ENCODE data around the gene SRRM4. TPM values are rescaled to one million over a fixed set of nuclear protein-coding genes. Genes with fewer than 3 reads are reported as not detected.
"Not testable (repeated sequence)": the region's sequence is repeated elsewhere in the genome, so short reads cannot be mapped to it uniquely, and the experiment has no call there.

Gene SRRM4
- not detected for total RNA-seq

DNA sequence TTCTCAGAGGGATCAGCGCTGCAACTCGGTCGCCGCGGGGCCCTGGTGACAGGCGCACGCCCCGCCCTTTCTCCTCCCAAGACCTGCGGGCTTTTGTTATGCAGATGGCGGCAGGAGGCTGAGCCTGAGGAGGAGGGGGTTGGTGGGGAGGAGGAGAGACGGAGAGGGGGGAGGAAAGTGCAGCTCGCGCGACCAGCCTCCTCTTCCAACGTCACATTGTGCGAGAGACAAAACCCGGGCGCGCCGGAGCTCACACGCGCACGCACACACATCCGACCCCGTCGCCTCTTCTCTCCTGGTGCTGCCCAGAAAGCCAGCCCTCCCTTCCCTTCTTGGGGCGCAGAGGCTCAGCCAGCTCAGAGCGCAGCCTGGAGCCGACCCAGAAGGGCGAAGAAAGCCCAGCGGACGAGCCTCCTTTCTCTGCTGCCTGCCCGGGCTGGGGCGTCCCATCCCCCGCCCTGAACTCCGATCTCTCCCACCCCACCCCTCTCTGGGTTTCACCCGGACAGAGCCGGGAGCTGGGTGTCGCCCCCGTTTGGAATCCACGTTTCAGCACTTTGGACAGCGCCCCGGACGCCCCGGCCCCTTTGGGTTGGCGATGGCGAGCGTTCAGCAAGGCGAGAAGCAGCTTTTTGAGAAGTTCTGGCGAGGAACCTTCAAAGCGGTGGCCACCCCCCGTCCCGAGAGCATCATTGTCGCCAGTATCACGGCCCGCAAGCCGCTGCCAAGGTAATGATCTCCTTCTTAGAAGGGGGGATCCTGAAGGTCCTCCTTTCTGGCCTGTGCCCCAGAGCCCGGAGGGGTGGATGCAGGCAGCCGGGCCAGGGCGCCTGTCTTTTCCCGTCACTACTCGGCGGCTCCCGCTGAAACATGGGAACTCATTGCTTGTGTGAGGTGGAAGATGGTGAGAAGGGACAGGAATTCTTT, at the start of gene SRRM4:
TSS of gene SRRM4 (plus strand) at position 257 of the 927 bp plus-strand sequence. CDS start at position 599, 342 bp downstream.
- ATAC-seq (no peak), DNase-seq (ENCODE audit: low spot score) (no peak)

- DNase-seq (ENCODE audit: low spot score) (no peak), ATAC-seq (no peak)
Observed at GRCh38 chr12:118946256-118946655, 35.1 kb upstream of the SRRM4 start.

GRCh38 chr12:118958520-118958919, 22.8 kb upstream of the SRRM4 start:
- DNase-seq (ENCODE audit: low spot score): no peak
- no peak for ATAC-seq

- DNase-seq (ENCODE audit: low spot score): no peak
- no peak for ATAC-seq
Observed at GRCh38 chr12:118959348-118959747, 22.0 kb upstream of the SRRM4 start.

DNA sequence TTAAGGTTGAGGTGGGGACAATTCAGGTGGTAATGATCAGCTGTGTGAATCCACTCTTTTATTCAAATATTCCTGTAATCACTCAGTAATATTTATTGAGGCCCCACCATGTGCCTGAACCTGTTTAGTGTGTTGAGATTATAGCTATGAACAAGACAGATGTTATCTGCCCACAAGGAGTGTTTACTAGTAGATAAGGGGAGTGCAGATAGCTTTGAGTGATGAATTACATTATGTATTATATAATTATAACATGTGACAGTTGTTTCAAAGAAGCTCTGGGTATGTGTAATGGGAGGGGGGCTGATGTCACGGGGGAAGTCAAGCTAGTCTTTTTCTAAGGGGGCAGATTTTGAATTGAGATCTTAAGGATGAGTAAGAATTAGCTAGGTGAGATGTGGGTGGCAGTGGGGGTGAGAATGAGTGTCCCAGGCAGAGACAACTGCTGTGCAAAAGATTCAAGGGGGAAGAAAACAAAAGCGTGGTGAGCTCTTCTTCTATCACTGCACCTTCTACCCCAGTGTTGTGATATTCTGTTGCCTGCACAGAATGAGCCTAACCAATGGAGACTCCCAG, 21.3 kb upstream of the SRRM4 start:
- DNase-seq (ENCODE audit: low spot score) (no peak), ATAC-seq (no peak)

DNA sequence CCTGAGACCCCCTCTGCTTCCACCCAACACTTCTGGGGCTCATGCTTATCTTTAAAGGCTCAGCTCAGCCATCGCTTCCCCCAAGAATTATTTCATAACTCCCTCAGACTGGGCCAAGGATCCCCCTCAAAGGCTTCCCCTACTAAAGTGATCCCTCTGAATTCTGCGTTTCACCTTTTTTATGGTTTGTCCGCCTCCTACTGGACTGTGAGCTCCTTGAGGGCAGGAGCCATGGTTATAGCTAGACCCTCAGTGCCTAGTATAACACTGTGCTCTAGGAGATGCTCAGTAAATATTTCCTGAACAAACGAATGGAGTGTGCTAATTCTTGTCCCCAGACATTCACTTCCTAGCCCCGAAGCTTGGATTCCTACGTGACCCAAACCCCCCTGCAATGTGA, 20.5 kb upstream of the SRRM4 start:
- no peak for DNase-seq (ENCODE audit: low spot score)
- ATAC-seq: no peak

DNA sequence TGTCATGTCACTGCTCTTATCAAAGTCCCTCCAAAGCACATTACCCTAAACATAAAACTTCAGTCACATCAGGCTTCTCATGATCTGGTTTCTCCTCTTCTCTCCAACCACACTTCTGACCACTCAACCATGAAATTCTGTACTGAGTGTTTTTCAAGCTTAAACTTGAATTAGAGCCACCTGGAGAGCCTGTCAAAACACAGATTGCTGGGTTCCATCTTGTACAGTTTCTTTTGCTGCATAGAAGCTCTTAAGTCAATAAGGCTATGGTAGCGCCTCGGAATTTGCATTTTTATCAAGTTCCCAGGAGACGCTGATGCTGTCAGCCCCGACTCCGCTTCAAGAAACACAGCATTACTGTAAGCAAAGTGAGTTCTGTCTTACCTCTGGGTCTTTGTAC, 16.4 kb upstream of the SRRM4 start:
- no peak for DNase-seq (ENCODE audit: low spot score)
- ATAC-seq: no peak

GRCh38 chr12:118970856-118971255, 10.5 kb upstream of the SRRM4 start:
- ATAC-seq: no peak
- no peak for DNase-seq (ENCODE audit: low spot score)

DNA sequence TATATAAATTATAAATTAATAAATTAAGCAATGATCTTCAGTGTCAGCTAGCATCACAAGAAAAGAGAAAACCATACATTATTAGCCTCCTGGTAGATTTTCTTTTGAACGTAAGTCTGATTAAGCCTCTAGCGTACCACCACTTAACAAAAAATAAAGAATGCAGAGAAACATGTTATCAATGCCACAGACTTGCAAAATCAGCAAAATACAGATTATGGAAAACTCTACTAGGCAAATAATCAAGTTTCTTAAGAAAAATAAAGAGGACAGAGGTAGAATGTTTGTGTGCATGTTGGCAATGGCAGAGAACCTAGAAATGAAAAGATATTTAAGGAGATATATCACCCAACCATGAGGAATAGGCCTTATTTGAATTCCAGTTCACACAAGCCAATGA, 8.4 kb upstream of the SRRM4 start:
- ATAC-seq (no peak), DNase-seq (ENCODE audit: low spot score) (no peak)

DNA sequence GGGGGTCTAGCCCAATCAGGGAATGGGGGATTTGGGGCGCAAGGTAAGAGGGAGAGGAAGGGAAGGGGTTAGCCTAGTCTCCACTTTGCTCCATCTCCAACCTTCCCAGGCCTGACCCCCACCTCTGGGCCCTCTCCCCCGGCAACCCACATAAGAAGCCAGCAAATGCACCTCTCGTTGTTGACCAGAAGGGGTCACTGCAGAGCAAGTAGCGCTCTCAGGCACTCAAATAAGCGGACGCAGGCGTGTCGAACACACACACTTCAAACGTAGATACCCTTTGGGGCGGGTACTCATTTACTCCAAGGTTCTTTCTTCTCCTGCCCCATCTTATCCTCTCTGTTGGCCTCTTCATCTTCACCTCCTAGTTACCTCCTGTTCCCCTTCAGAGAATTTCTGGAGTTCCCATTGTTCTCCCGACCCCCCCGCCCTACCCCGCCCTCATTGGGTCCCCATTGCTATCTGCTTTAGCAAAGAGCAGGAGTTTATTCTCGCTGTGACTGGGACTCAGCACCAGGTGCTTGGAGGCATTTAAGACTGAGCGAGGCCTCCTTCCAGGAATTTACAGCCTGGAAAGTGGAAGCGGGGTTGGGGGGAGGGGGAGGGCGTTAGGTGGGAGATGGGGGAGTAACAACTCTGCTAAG, 1.5 kb upstream of the SRRM4 start:
- ATAC-seq: peak; percentile 94

DNA sequence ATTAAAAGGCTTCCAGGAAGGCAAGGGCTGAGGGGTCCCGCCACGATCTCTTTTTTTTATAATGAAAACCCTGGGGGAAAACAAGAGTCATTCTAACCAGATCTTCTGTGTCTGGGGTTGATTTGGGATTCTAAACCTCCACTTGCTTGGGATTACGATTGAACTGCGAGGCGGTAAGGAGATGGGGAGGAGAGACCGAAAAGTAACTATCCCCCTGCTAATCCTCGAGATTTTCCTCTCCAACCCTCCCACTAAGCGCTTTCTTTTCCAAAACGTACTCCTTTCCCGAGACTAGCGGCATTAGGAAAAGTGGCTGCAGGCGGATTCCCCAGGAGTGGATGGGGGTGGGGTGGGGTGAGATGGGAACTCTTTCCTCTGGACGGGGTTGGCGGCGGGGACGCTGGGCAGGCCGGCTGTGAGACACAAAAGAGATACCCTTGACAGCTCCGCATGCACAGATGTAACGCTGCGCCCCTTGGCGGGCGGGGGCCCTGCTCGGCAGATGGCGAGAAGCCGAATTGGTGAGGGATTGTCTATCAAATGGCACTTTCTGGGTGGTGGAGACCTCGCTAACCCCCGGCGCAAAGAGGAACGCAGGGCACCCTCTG, 830 bp upstream of the SRRM4 start:
- ATAC-seq (no peak), DNase-seq (ENCODE audit: low spot score) (no peak)

More for the DNA sequence above, 1.5 kb upstream of the SRRM4 start:
- peak; percentile 57 for DNase-seq (ENCODE audit: low spot score)

DNA sequence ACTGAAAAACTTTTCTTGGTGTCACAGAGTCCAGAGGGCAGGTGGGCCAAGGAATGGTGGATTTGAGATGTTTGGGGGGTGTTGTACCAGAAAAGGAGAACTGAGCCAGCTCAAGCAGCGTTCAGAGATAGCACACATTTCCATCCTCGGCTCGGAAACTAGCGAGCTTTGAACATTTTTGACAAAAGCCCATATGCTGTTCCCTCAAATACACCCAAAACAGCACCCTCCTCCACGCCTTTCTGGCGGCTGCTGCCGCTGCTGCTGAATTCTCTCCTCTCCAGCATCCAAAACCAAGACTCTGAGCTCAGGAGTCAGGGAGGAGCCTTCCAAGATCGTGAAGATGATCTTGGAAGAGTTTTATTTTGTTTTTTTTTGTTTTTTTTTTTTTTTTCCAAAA, 961 bp downstream of the SRRM4 start:
- no peak for ATAC-seq
- no peak for DNase-seq (ENCODE audit: low spot score)

DNA sequence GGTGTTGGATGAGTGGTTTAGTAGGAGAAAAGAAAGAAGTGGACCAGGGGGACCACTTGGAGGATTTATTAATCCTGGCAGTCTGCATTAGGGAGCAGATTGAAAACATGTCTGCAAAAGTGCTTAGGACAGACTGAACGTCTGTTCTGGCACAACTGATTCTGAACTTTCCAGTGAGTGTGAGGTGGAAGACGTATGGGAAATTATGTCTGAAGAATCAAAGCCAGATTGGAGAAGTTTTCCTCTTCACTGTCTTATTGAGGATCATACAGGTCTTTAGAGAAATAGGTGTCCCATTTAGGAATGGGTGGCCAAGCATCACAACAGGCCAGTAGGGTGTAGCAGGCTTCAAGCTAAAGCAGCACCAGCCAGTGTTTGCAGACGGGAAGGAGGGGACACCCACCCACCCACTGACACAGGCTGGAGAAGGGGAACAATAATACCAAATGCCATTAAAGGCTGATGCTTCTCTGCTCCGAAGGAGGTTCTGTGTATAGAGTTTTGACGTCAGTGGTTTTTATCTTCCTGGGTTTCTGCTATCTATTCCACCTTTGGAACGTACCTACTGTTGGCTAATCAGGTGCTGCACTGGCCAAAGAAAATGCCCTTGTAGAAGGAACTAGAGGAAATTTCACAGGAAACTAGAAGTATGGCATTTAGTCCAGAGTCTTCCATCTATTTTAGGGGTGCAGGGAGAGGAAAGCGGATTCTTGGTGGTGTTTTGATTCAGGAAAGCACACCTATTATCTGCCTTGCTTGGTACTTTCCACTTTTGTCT, 1.8 kb downstream of the SRRM4 start:
- DNase-seq (ENCODE audit: low spot score) (no peak), ATAC-seq (peak; percentile 61)

- ATAC-seq: no peak
Observed at GRCh38 chr12:118984161-118984943, 3.0 kb downstream of the SRRM4 start.

DNA sequence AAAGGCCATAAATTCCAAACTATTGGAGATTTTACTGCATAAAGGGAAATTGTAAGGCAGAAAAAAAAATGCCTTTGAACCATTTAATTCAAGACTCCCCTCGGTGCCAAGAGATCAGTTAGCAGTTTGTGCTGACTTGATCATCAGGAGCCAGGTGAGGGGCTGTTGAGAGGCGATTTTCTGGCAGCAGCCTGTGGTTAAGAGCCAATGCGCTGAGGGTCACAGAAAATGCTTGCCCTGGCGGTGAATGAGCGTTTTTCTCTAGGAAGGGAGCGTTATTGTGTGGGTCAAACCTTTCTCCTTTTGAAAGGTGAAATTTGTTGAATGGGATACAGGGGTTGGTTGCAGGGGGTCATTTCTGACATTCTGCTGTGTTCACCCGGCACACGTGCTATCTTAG, 4.7 kb downstream of the SRRM4 start:
- ATAC-seq: no peak
- no peak for DNase-seq (ENCODE audit: low spot score)

More at GRCh38 chr12:118984161-118984943, 3.0 kb downstream of the SRRM4 start:
- DNase-seq (ENCODE audit: low spot score): no peak

GRCh38 chr12:118999107-118999506, 17.8 kb downstream of the SRRM4 start:
- no peak for DNase-seq (ENCODE audit: low spot score)
- no peak for ATAC-seq

GRCh38 chr12:119005085-119005484, 23.7 kb downstream of the SRRM4 start:
- ATAC-seq (no peak), DNase-seq (ENCODE audit: low spot score) (no peak)

DNA sequence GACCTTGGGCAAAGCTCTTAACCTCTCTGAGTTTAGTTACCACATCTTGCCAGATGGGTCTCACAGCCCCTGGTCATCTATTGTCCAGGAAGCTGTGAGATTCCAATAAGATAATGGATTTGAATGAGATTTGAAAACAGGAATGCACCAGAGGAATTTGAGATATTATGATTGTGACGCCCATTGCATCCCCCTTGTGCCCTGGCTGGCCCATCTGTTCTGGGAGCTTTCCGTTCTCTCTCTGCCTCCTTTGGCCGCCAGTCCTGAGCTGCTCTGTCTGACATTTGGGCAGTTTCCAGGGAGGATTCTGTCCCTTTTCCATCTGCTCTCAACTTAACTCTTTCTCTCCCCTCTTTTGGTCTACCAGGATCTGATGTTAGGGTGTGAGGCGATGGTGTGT, 24.6 kb downstream of the SRRM4 start:
- ATAC-seq: no peak
- DNase-seq (ENCODE audit: low spot score): no peak

DNA sequence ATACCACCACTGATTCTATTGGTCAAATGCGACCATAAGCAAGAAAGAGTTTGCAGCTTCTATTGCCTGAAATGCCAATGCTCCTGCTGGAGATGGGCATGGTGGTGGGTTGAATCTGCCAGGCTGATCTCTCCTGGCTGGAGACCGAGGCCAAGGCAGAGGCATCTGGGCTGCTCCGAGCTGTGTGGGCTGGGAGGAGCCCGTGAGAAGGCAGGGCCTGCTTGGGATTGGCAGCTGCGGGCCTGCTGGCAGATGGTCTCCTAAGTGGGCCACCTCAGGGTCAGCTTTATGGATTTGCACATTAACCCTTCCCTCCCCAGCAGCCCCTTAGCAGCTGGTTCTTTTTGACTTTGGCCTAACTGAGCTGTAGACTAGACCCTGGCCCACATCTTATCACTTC, 25.4 kb downstream of the SRRM4 start:
- DNase-seq (ENCODE audit: low spot score): no peak
- no peak for ATAC-seq

DNA sequence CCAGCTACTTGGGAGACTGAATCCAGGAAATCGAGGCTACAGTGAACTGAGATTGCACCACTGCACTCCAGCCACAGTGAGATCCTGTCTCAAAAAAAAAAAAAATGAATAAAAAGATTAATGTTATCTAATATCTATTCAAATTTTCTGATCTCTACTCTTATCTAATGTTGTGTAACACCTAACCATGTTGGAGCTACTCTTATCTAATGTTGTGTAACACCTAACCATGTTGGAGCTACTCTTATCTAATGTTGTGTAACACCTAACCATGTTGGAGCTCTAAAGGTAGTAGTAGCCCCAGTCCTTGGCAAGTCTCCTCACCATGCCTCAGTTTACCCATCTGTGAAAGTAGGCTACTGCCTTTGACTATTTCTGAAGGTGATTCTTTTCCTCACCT, 26.9 kb downstream of the SRRM4 start:
- DNase-seq (ENCODE audit: low spot score): not testable (repeated sequence)
- peak; percentile 79 for ATAC-seq
